Prostate gland (tissue), 2 donors: ENCODE results near the gene DHRS4L2. TPM values are rescaled to one million over a fixed set of nuclear protein-coding genes. Genes with fewer than 3 reads are reported as not detected.
"Not testable (repeated sequence)": the region's sequence is repeated elsewhere in the genome, so short reads cannot be mapped to it uniquely, and the experiment has no call there.

Experiments used
- DNase-seq: peaks from one replicate; pipeline ENCODE4 v3.0.0-alpha.2; 2019; ENCODE audit warnings: low spot score
- H3K27ac ChIP-seq, 2 donors: fragments of 200-600 bp; sonication (generic); 2 replicates each; pipeline ENCODE4 v1.5.1; 2017 to 2019
- H3K27me3 ChIP-seq: fragments of 200-600 bp; sonication (generic); replicated peaks from 2 replicates; pipeline ENCODE4 v1.5.1; 2019; ENCODE audit not compliant: insufficient read depth
- H3K36me3 ChIP-seq, 2 donors: fragments of 200-600 bp; sonication (generic); 1 replicate in 1 of 2; 2 replicates in 1 of 2; pipeline versions ENCODE4 v1.5.1 to v1.8.1; 2017 to 2019
- H3K4me1 ChIP-seq: fragments of 200-600 bp; sonication (generic); replicated peaks from 2 replicates; pipeline ENCODE4 v1.5.1; 2019
- H3K4me3 ChIP-seq, 2 donors: fragments of 200-600 bp; sonication (generic); 2 replicates each; pipeline ENCODE4 v1.5.1; 2017 to 2019
- H3K9me3 ChIP-seq: fragments of 200-600 bp; sonication (generic); 2 replicates; pipeline ENCODE4 v1.5.1; 2017
- CTCF ChIP-seq, 4 experiments: fragments of 200-600 bp in 2 of 4; fragments of 450-650 bp in 2 of 4; sonication (generic) in 2 of 4; IDR thresholded peaks; 1 replicate in 3 of 4; 2 replicates in 1 of 4; pipeline ENCODE4 v1.5.1; 2016 to 2019; ENCODE audit warnings: antibody characterized with exemption in 4 of 4, mild to moderate bottlenecking in 2 of 4, moderate library complexity in 2 of 4
- POLR2A ChIP-seq: fragments of 450-650 bp; IDR thresholded peaks from one replicate; pipeline ENCODE4 v1.6.1; 2016; ENCODE audit warnings: antibody characterized with exemption, mild to moderate bottlenecking
- POLR2AphosphoS5 ChIP-seq: sonication (generic); formaldehyde crosslinking; IDR thresholded peaks from one replicate; pipeline ENCODE4 v1.6.1; 2017; ENCODE audit warnings: antibody characterized with exemption
- WGBS: methylation state at CpG from one replicate; pipeline ENCODE4 v1.1.5; 2018; 5-methylcytosine and 5-hydroxymethylcytosine counted together
- intact Hi-C: fragments of 100-400 bp; cut with DNase I; formaldehyde crosslinking; loops from one replicate; pipeline ENCODE4 v1.14.2; 2022
- total RNA-seq, 2 donors: library from RNA; depleted of rRNA; stranded (reverse); fragments of >200 nt; gene quantifications; one replicate each; pipeline ENCODE4 v1.1.0, GENCODE V29; 2016

Gene DHRS4L2
- total RNA-seq, 2 donors from 2014 or later: 13.1 to 17.9 TPM

- intact Hi-C loops: no loop called here
- Histone ChIP-seq H3K27me3 (no peaks in the 10 kb centered on the region), H3K9me3 (no peaks in the 10 kb centered on the region), H3K36me3 (no peaks in the 10 kb centered on the region), H3K27ac (no peak overlapping the region), H3K4me1 (no peaks in the 10 kb centered on the region), H3K4me3 (no peak overlapping the region)
- DNase-seq: no peak
- WGBS: 77% methylated on average over 4 of the region's 4 CpGs
- no peak for TF ChIP-seq CTCF (IDR thresholded peaks at IDR 0.05)
- no peak for TF ChIP-seq POLR2A
- TF ChIP-seq POLR2AphosphoS5: no peak
These were observed 3.7 kb upstream of the DHRS4L2 start for GRCh38 chr14:23984891-23985602.

DNA sequence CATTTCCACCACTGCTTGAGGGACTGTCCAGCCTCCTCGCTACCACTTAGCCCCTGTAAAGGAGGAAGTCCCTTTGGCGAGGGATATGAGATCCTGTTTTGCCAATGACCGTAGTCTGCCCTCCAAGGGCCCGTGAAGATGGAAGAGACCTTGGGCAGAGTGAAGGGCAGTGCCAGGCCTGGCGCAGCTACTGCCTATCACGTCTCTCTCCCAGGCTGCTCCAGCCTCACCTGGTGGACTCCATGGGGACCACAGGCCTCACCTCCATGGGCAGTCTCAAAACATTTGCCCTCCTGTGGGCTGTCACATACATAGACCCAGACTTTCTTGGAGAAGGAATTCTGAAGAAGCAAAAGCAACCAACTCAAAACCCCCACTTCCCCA, 514 bp upstream of the DHRS4L2 start:
- no CpG with 5 or more reads among the region's 6 CpGs for WGBS
- H3K27me3 ChIP-seq, H3K4me3 ChIP-seq, H3K9me3 ChIP-seq, DNase-seq, intact Hi-C loops, H3K4me1 ChIP-seq, H3K36me3 ChIP-seq, H3K27ac ChIP-seq: not testable (repeated sequence)

- H3K9me3 ChIP-seq, H3K4me3 ChIP-seq, H3K27ac ChIP-seq, H3K36me3 ChIP-seq, H3K27me3 ChIP-seq, DNase-seq, H3K4me1 ChIP-seq, intact Hi-C loops: not testable (repeated sequence)
- 64% methylated on average over 16 of the region's 21 CpGs for WGBS
These were observed 1.2 kb downstream of the DHRS4L2 start for GRCh38 chr14:23989734-23990445.

GRCh38 chr14:23990961-23991360, 2.2 kb downstream of the DHRS4L2 start:
- H3K9me3 ChIP-seq, intact Hi-C loops, H3K4me3 ChIP-seq, H3K4me1 ChIP-seq, DNase-seq, H3K36me3 ChIP-seq, H3K27ac ChIP-seq, H3K27me3 ChIP-seq: not testable (repeated sequence)
- WGBS: 89% methylated on average over 1 of the region's 1 CpG

DNA sequence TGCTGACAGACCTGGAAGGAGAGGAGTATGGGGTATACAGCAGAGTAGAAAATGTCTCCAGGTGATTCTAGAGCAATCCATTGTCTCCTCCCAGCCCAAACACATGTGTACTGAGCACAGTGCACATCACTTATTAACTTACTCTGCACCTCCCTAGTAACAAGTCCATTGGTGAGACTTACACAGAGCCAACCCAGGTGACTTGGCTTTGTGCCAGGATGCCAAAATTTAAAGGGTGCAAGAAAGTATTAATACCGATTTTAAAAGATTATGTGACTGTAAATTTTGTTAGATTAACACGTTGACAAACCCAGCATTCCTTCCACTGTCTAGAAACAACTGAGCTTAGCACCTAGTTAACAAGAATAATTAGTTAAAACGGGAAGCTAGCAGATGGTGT, 4.3 kb downstream of the DHRS4L2 start:
- H3K36me3 ChIP-seq, DNase-seq, intact Hi-C loops, H3K27ac ChIP-seq, H3K27me3 ChIP-seq, H3K9me3 ChIP-seq, H3K4me3 ChIP-seq, H3K4me1 ChIP-seq: not testable (repeated sequence)
- WGBS: 59% methylated on average over 3 of the region's 3 CpGs

GRCh38 chr14:23996009-23996408, 7.3 kb downstream of the DHRS4L2 start:
- H3K4me1 ChIP-seq, H3K27me3 ChIP-seq, DNase-seq, H3K36me3 ChIP-seq, H3K4me3 ChIP-seq, intact Hi-C loops, H3K27ac ChIP-seq, H3K9me3 ChIP-seq: not testable (repeated sequence)

GRCh38 chr14:23996825-23997224, 8.1 kb downstream of the DHRS4L2 start:
- H3K9me3 ChIP-seq, DNase-seq, H3K4me3 ChIP-seq, H3K27ac ChIP-seq, intact Hi-C loops, H3K36me3 ChIP-seq, H3K4me1 ChIP-seq, H3K27me3 ChIP-seq: not testable (repeated sequence)
- 79% methylated on average over 1 of the region's 2 CpGs for WGBS

DNA sequence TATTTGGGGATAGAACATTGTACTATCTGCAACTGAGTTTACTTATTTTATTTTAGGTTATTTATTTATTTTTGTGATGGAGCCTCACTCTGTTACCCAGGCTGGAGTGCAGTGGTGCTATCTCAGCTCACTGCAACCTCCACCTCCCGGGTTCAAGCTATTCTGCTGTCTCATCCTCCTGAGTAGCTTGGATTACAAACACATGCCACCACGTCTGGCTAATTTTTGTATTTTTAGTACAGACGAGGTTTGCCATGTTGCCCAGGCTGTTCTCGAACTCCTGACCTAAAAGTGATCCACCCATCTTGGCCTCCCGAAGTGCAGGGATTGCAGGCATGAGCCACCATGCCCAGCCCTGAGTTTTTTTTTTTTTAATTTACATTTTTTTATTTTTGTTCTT, 10.9 kb downstream of the DHRS4L2 start:
- H3K36me3 ChIP-seq, DNase-seq, H3K27ac ChIP-seq, H3K4me1 ChIP-seq, intact Hi-C loops, H3K9me3 ChIP-seq, H3K27me3 ChIP-seq, H3K4me3 ChIP-seq: not testable (repeated sequence)
- WGBS: no CpG with 5 or more reads among the region's 5 CpGs

DNA sequence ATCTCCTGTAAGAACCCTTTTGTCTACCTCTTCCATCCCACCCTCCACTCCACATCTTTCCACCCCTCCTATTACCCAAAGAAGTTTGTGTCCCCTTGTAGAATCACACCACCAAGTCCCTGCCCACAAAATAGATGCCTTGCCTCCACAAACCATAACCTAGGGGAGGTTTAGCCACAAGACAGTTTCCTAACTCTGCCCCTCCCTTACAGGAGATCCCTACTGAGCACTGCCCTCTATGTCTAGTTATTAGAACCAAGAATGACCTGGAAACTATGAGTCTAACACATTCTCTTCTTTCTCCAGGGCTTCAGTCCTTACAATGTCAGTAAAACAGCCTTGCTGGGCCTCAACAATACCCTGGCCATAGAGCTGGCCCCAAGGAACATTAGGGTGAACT, 12.3 kb downstream of the DHRS4L2 start:
- DNase-seq, H3K36me3 ChIP-seq, intact Hi-C loops, H3K4me3 ChIP-seq, H3K27me3 ChIP-seq, H3K9me3 ChIP-seq, H3K4me1 ChIP-seq, H3K27ac ChIP-seq: not testable (repeated sequence)

- intact Hi-C loops, H3K4me3 ChIP-seq, H3K9me3 ChIP-seq, DNase-seq, H3K4me1 ChIP-seq, H3K36me3 ChIP-seq, H3K27ac ChIP-seq, H3K27me3 ChIP-seq: not testable (repeated sequence)
- WGBS: no CpG with 5 or more reads among the region's 2 CpGs
These were observed 12.9 kb downstream of the DHRS4L2 start for GRCh38 chr14:24001679-24002078.

DNA sequence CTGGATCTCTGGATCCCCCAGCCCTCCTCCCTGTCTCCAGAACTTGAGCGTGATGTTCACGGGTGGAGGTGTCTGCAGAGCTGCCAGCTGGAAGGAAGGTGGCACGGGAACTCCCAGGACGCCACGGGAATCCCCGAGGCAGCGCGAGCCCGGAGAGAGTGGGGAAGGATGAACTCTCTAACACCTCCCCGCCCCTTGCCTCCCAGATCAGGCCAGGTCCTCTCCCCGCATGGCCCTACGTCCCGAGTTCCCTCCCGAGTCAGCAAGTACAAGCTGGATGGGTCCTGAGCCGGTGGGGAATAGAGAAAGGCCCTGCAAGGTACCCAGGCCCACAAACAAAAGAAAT, 17.7 kb downstream of the DHRS4L2 start:
- Histone ChIP-seq H3K27ac (peak overlapping the region in 1 of 2 donors; percentile 10), H3K4me3 (peak overlapping the region; percentile 28)
- H3K9me3 ChIP-seq, DNase-seq, H3K36me3 ChIP-seq, H3K27me3 ChIP-seq, intact Hi-C loops, H3K4me1 ChIP-seq: not testable (repeated sequence)
- WGBS: 20% methylated on average over 2 of the region's 15 CpGs
